Stimulated activated effector memory CD8-positive, alpha-beta T cell treated with anti-CD3 and anti-CD28 coated beads, Interleukin-12 subunit alpha, Interleukin-12 subunit beta, amount 100 ng/mL, for 72 hours (primary cell): Measurements from ENCODE around the gene ZBTB18.
"Not testable (repeated sequence)": the region's sequence is repeated elsewhere in the genome, so short reads cannot be mapped to it uniquely, and the experiment has no call there.

Experiments used
- ATAC-seq: fragments of 150-1000 bp; cut with Tn5 transposase; 2 replicates; pipeline ENCODE4 v1.10.0; 2021
- DNase-seq, 2 donors: peaks; one replicate each; pipeline ENCODE4 v3.0.0; 2021 to 2022; ENCODE audit warnings: low spot score in 2 of 2
- H3K27ac Mint-ChIP-seq: one replicate; pipeline ENCODE4 v1.8.0; 2022; ENCODE audit warnings: mild to moderate bottlenecking, mixed read lengths
- H3K36me3 Mint-ChIP-seq: one replicate; pipeline ENCODE4 v1.8.0; 2022; ENCODE audit warnings: mild to moderate bottlenecking, mixed read lengths
- H3K4me1 Mint-ChIP-seq: one replicate; pipeline ENCODE4 v1.8.0; 2022; ENCODE audit warnings: mixed read lengths
- H3K4me3 Mint-ChIP-seq: one replicate; pipeline ENCODE4 v1.8.0; 2022; ENCODE audit warnings: mild to moderate bottlenecking, mixed read lengths
- H3K9me3 Mint-ChIP-seq: one replicate; pipeline ENCODE4 v1.8.0; 2022; ENCODE audit warnings: mixed read lengths

Gene ZBTB18

GRCh38 chr1:244027491-244028145 is 23.5 kb upstream of the ZBTB18 start:
- ATAC-seq (no peak), DNase-seq (no peak)
- Mint-ChIP-seq H3K27ac (no peak overlapping the region), H3K4me3 (no peak overlapping the region), H3K9me3 (no peaks in the 10 kb centered on the region), H3K4me1 (no peaks in the 10 kb centered on the region), H3K36me3 (no peaks in the 10 kb centered on the region)

DNA sequence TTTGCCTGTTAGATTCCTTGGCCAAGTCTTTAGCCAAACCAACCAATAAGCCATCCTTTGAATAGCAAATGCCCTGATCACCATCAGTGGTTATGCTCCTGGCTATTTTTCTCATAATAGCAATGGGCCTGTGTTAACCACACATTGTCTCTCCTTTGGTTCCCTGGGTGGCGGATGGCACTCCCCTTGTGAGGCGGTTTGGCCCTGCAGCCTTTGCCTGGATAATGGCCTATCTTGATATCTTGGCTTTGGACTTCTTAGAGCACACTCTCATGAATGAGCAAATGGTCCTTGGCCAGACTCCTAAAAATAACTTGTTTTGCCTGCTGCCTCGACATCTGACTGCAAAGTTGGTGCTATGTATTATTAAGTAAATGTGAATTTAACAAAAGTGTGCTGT is 22.4 kb upstream of the ZBTB18 start:
- no peaks in the 10 kb centered on the region for H3K9me3 Mint-ChIP-seq

GRCh38 chr1:244029124-244029523 is 22.0 kb upstream of the ZBTB18 start:
- H3K4me1 Mint-ChIP-seq, result no peaks in the 10 kb centered on the region
- H3K27ac Mint-ChIP-seq, result no peak overlapping the region
- no peaks in the 10 kb centered on the region for H3K9me3 Mint-ChIP-seq
- ATAC-seq (no peak), DNase-seq (no peak)
- H3K4me3 Mint-ChIP-seq, result no peak overlapping the region
- H3K36me3 Mint-ChIP-seq, result no peaks in the 10 kb centered on the region

More for the DNA sequence above, 22.4 kb upstream of the ZBTB18 start:
- H3K27ac Mint-ChIP-seq, result no peak overlapping the region
- no peak overlapping the region for H3K4me3 Mint-ChIP-seq
- no peaks in the 10 kb centered on the region for H3K36me3 Mint-ChIP-seq
- H3K4me1 Mint-ChIP-seq, result no peaks in the 10 kb centered on the region
- ATAC-seq, result no peak
- no peak for DNase-seq

- no peaks in the 10 kb centered on the region for H3K36me3 Mint-ChIP-seq
- no peak overlapping the region for H3K4me3 Mint-ChIP-seq
- H3K27ac Mint-ChIP-seq, result no peak overlapping the region
- DNase-seq, result no peak
- H3K9me3 Mint-ChIP-seq, result no peaks in the 10 kb centered on the region
- no peak for ATAC-seq
- H3K4me1 Mint-ChIP-seq, result no peaks in the 10 kb centered on the region
Observed at GRCh38 chr1:244030481-244031040, 20.5 kb upstream of the ZBTB18 start.

GRCh38 chr1:244035358-244035757 is 15.7 kb upstream of the ZBTB18 start:
- H3K9me3 Mint-ChIP-seq, result no peaks in the 10 kb centered on the region
- no peak overlapping the region for H3K4me3 Mint-ChIP-seq

DNA sequence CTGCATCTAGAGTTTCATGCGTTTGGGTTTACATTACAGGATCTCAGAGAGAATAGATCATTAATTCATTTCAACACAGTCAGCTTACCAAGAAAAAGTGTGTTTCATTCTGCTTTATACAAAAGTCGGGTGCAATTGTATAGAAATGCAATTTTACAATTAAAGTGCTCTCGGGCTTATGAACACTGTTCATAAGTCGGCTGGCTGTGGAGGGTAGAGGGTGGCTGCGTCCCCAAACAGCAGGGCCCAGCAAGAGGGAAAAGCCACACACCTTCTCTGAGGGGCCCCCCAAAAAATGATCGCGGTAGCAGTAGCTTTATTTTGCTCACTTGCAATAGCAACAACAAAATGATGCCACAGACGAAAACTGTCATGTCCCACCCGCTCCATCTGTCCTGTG is 13.8 kb upstream of the ZBTB18 start:
- no peak overlapping the region for H3K27ac Mint-ChIP-seq
- H3K9me3 Mint-ChIP-seq, result no peaks in the 10 kb centered on the region
- H3K4me1 Mint-ChIP-seq, result no peaks in the 10 kb centered on the region
- H3K36me3 Mint-ChIP-seq, result no peaks in the 10 kb centered on the region
- ATAC-seq (no peak), DNase-seq (no peak)
- H3K4me3 Mint-ChIP-seq, result no peak overlapping the region

More at GRCh38 chr1:244035358-244035757, 15.7 kb upstream of the ZBTB18 start:
- no peak overlapping the region for H3K27ac Mint-ChIP-seq
- no peaks in the 10 kb centered on the region for H3K4me1 Mint-ChIP-seq
- H3K36me3 Mint-ChIP-seq, result no peaks in the 10 kb centered on the region
- DNase-seq (no peak), ATAC-seq (no peak)

- no peak for DNase-seq
- ATAC-seq, result no peak
- H3K36me3 Mint-ChIP-seq, result no peaks in the 10 kb centered on the region
- peaks cover under 1% of the 10 kb centered on the region for H3K4me1 Mint-ChIP-seq
- H3K9me3 Mint-ChIP-seq, result no peaks in the 10 kb centered on the region
- no peak overlapping the region for H3K27ac Mint-ChIP-seq
- H3K4me3 Mint-ChIP-seq, result no peak overlapping the region
Observed at GRCh38 chr1:244041466-244042120, 9.5 kb upstream of the ZBTB18 start.

DNA sequence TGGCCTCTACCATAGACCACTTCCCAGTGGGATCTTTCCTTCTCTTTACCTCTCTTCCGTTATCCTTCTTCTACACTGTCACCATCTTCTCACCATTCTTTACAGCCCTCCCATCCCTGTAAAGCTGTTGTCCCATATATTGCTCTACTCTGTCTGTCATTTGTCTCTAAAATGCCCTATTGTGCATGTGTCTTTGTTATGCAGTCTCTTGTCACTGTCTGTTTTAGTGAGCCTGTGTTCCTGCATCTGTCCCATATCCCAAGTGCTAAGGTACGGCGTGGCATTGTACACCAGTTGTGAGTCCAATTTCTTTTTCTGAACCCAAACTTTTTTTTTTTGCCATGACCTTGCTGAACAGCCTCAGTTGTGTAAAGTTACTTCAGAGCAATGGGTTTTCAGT is 8.8 kb upstream of the ZBTB18 start:
- DNase-seq (no peak), ATAC-seq (no peak)
- H3K4me3 Mint-ChIP-seq, result no peak overlapping the region
- peaks cover 7% of the 10 kb centered on the region for H3K4me1 Mint-ChIP-seq
- H3K9me3 Mint-ChIP-seq, result no peaks in the 10 kb centered on the region
- no peak overlapping the region for H3K27ac Mint-ChIP-seq
- H3K36me3 Mint-ChIP-seq, result no peaks in the 10 kb centered on the region

DNA sequence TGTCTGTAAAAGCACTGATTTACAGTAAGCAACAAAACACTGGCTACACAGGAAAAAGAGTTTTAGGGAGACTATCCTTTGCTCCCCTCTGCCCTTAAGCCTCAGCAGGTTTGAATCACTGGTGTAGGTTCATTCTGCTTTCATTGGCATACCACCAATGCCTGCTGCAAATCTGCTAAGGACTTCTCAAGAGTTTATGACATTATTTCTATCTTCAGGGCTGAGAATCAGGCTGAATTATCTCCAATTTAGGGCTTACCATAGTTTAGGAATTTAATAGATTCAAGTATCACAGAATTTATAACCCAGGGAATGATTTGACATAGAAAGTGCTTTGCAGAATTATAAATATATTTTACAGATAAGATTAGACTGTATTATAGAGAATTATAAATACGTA is 6.7 kb upstream of the ZBTB18 start:
- no peak overlapping the region for H3K27ac Mint-ChIP-seq
- no peak for DNase-seq
- ATAC-seq, result no peak
- H3K4me3 Mint-ChIP-seq, result no peak overlapping the region
- H3K4me1 Mint-ChIP-seq, result peaks cover 12% of the 10 kb centered on the region
- no peaks in the 10 kb centered on the region for H3K36me3 Mint-ChIP-seq
- no peaks in the 10 kb centered on the region for H3K9me3 Mint-ChIP-seq

GRCh38 chr1:244046254-244046653 is 4.8 kb upstream of the ZBTB18 start:
- H3K36me3 Mint-ChIP-seq, H3K27ac Mint-ChIP-seq, DNase-seq, H3K4me3 Mint-ChIP-seq, ATAC-seq, H3K9me3 Mint-ChIP-seq: not testable (repeated sequence)
- peaks cover 29% of the 10 kb centered on the region for H3K4me1 Mint-ChIP-seq

- Mint-ChIP-seq H3K4me1 (peaks cover 30% of the 10 kb centered on the region), H3K9me3 (no peaks in the 10 kb centered on the region), H3K36me3 (no peaks in the 10 kb centered on the region), H3K27ac (peak overlapping the region; percentile 86), H3K4me3 (peak overlapping the region; percentile 87)
- ATAC-seq, result no peak
- DNase-seq, result no peak
Observed at GRCh38 chr1:244046907-244047611, 4.0 kb upstream of the ZBTB18 start.

DNA sequence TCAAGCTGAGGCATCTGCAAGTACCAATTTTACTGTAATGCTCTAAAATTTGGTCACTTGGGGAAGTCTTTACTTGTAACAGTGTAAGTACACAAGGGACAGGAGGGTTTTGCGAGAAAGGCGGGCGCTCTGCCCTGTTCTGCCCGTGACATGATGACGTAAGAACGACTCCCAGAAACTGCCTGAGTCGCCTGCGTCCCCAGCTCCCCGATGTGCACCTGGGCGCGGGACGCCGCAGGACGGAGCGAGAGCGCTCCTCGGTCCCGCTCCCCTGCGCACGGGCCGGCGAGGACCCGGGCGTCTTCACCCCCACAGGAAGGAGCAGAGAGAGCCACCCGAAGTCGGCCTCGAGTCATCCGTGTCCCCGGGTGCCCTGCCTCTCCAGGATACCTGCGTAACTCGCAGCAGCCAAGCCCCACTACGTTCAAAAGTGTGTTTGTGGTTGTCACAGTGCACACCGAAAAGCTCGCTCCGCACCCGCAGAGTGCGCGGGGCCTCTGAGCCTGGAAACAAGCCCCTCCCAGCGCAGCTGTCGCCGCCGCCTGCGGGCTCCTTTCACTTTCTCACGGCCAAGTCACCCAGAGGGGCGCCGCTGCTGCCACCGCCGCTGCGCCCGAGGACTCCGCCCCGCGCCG is 3.3 kb upstream of the ZBTB18 start:
- DNase-seq (peak; percentile 78 to 92), ATAC-seq (peak; percentile 74)
- Mint-ChIP-seq H3K4me1 (peaks cover 30% of the 10 kb centered on the region), H3K9me3 (no peaks in the 10 kb centered on the region), H3K36me3 (no peaks in the 10 kb centered on the region), H3K27ac (peak overlapping the region; percentile 86), H3K4me3 (peak overlapping the region; percentile 87)

- Mint-ChIP-seq H3K9me3 (no peaks in the 10 kb centered on the region), H3K36me3 (no peaks in the 10 kb centered on the region), H3K27ac (peak overlapping the region; percentile 86), H3K4me3 (peak overlapping the region; percentile 87), H3K4me1 (peaks cover 30% of the 10 kb centered on the region)
- ATAC-seq (peak; percentile 93), DNase-seq (peak in 1 of 2 donors; percentile 92)
Observed at GRCh38 chr1:244048256-244049161, 2.6 kb upstream of the ZBTB18 start.

- ATAC-seq (no peak), DNase-seq (peak in 1 of 2 donors; percentile 9)
- Mint-ChIP-seq H3K27ac (peak overlapping the region; percentile 90), H3K4me1 (peaks cover 30% of the 10 kb centered on the region), H3K36me3 (no peaks in the 10 kb centered on the region), H3K9me3 (no peaks in the 10 kb centered on the region), H3K4me3 (peak overlapping the region; percentile 86)
Observed at GRCh38 chr1:244049162-244050013, 1.7 kb upstream of the ZBTB18 start.
